ENCODE measurements around the gene AKR1B1.
"Not testable (repeated sequence)": the region's sequence is repeated elsewhere in the genome, so short reads cannot be mapped to it uniquely, and the experiment has no call there.

DNA sequence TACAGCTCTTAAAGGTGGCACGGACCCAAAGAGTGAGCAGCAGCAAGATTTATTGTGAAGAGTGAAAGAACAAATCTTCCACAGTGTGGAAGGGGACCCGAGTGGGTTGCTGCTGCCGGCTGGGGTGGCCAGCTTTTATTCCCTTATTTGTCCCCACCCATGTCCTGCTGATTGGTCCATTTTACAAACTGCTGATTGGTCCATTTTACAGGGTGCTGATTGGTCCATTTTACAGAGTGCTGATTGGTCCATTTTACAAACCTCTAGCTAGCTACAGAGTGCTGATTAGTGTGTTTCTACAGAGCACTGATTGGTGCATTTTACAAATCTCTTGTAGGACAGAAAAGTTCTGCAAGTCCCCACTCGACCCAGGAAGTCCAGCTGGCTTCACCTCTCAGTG lies 28.8 kb upstream of the AKR1B1 start:
- TF ChIP-seq, protein P1, sequence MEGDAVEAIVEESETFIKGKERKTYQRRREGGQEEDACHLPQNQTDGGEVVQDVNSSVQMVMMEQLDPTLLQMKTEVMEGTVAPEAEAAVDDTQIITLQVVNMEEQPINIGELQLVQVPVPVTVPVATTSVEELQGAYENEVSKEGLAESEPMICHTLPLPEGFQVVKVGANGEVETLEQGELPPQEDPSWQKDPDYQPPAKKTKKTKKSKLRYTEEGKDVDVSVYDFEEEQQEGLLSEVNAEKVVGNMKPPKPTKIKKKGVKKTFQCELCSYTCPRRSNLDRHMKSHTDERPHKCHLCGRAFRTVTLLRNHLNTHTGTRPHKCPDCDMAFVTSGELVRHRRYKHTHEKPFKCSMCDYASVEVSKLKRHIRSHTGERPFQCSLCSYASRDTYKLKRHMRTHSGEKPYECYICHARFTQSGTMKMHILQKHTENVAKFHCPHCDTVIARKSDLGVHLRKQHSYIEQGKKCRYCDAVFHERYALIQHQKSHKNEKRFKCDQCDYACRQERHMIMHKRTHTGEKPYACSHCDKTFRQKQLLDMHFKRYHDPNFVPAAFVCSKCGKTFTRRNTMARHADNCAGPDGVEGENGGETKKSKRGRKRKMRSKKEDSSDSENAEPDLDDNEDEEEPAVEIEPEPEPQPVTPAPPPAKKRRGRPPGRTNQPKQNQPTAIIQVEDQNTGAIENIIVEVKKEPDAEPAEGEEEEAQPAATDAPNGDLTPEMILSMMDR (IDR thresholded peaks at IDR 0.05) = not testable (repeated sequence)
- TF ChIP-seq POLR2A (IDR thresholded peaks at IDR 0.05) = not testable (repeated sequence)
